Stimulated activated CD8-positive, alpha-beta memory T cell treated with anti-CD3 and anti-CD28 coated beads, Interleukin-15, amount 100 ng/mL, for 48 hours (primary cell): Measurements from ENCODE around the gene PLCB1.
A peak's percentile ranks its signal among the peaks of the same experiment; 100 is the strongest.
"Not testable (repeated sequence)": the region's sequence is repeated elsewhere in the genome, so short reads cannot be mapped to it uniquely, and the experiment has no call there.

Source experiments
- DNase-seq, 2 donors: peaks; one replicate each; pipeline ENCODE4 v3.0.0-alpha.2; 2020; ENCODE audit warnings: low read depth in 2 of 2

Gene PLCB1

DNA sequence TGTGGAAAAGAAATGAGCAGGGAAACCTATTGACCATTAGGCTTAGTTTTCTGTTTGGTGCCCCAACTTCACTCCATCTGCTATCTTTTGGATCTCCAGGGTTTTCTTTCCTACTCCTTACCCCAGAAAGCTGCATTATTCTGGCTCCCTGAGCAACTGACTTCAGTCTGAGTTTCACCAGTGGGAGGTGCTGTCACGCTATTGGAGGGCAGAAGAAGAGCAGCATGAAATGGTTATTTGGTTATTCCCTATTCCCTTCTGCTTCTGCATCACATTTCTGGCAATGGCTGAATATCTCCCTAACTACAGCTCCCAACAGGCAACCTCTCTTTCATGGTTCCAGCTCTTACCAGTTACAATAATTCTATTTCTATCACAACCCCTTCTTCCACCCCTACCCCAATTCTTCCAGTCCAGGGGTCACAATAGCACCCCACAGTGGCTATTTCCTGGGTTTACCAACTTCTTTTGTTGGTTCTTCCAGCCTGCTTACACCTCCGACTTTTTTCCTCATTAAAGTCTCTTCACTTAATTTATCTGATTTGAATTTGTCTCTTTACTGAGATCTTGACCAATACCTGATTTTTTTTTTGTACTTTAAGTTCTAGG lies 311.5 kb downstream of the PLCB1 start:
- DNase-seq = no peak

DNA sequence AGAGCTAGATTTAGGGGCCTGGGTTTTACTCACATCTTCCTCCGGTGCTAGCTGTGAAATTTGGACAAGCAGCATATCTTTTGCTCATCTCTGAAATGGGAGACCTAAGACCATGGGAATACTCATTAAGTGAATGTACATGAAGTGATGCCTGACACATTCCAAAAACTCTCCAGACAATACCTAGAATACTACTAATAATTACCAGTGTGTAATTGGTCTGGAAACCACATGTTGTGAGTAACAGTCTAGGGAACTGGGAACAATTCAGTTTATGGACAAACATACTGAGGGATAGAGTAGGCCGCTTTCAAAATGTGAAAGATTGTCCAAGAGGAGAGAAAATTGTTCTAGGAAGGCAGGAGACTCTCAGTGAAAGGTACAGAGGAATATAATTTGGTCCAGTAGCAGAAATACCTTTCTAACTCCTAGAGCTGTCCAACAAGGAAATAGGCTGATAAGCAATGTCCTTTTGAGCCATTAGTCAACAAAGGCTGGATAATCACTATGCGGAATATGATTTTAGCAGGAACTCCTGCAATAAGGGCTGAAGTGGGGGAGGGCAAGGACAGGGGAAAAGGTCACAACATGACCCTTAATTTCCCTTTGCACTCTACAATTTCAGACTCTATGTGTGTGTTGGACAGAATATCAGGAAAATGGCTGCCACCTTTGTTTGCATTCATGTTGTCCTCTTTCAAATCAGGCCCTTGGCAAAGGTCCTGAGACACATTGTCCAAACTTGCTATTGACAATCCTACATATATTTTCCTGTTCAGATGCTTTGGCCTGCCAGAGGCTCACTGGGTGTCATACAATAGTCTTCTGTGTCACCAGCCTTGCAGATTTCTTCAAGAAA lies 315.4 kb downstream of the PLCB1 start:
- DNase-seq = no peak

DNA sequence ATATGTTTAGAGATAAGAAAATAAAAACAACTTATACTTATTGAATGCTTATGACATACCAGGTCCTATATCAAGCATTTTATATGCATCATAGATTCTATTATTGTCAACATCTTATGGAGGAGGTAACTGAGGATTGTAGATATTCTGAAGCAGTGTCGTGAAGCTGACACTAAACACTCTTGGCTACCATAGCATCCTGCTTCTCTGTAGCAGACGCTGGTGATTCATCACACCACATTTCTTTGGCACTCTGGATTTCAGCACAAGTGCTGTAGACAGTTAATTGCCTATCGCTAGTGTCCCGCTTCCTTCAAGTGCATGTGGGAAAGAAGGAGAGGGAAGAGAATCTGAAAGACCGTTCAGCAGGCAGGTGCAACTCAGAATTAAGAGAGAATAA lies 317.1 kb downstream of the PLCB1 start:
- no peak for DNase-seq

DNA sequence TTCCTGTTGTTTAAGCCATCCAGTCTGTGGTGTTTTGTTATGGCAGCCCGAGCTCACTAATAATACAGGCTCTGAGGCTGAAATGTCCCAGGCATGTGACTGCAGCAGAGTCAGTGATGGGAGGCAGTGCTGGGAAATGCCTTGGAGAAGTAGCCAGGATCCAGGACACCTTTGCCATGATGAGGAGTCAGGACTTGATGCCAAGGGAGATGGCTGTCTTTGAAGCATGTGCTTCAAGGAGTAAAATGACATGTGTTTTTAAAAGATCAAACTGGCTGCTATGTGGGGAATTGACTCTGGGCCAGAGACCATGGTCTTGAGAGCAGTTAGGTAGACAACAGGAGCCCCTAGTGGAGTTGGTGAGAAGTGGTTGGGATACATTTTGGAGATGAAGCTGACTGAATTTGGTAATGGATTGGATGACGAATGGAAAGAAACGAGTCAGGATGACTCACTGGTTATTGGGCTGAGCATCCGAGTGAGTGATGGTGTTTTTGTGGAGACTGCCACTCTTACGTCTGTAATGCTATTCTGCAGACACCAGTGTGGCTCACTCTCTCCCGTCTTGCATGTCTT lies 322.2 kb downstream of the PLCB1 start:
- peak; percentile 0 to 11 for DNase-seq

DNA sequence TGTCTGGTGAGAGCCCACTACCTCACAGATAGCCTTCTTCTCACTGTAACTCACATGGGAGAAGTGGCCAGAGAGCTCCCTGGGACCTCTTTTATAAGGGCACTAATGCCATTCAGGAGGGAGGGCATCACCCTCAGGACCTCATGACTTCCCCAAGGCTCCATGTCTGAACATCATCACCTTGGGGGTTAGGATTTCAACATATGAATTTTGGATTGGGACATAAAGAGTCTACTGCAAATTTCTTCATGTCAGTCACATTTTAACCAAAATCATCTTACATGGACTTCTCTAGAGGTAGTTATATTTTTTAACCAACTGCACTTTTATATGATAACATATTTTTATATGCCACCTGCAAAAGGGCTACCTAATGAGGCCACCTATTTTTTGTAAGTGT lies 324.7 kb downstream of the PLCB1 start:
- DNase-seq = no peak

DNA sequence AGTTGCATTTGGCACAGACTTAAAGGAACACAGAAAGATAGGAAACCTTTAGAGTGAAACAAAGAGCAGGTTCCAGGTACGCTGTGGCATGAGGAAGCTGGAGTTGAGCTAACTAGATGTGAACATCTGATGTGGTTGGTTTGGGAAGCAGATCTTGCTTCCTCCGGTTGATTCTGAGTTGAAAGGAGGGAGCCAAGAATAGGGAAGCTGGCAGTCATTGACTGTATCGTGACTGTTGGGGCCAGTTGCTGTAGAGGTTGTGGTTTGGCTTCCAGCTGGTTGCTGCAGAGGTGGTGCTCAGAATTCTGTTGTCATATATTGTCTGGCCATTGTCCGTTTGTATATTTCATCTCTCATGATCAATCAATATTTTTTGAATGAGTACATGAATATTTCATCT lies 325.9 kb downstream of the PLCB1 start:
- no peak for DNase-seq

DNA sequence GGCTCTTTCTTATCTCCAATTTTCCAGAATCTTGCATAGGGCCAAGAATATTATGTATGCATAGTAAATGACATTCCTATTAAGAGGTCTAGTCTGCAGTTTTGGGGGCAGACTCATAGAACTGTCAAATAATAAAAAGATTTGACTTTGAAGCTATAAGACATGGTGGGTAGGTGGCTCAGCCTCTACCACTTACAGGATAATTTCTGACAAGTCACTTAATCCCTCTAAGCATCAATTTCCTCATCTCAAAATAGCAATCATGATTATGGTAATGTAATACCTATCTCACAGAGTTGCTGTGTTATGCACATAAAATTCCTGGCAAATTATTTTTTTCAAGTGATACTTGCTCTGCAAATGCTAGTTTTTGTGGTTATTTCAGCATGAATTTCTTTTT lies 329.1 kb downstream of the PLCB1 start:
- DNase-seq = no peak

DNA sequence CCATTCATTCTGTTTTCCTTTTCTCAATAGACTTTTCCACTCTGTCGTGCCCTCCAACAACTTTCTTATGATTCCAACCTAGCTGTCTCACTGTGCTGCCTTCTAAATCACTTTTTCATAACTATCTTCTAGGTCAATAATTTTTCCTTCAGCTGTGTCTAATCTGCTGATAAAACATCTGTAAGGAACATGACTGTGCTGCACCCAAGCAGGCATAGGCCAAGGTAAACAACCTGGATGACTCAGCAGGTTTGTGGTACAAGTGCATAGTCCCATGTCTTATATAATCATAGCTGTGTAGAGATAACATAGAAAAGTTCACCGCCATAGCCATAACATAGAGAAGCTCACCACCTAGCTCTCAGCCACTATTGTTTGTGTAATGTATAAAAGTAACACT lies 332.3 kb downstream of the PLCB1 start:
- no peak for DNase-seq

DNA sequence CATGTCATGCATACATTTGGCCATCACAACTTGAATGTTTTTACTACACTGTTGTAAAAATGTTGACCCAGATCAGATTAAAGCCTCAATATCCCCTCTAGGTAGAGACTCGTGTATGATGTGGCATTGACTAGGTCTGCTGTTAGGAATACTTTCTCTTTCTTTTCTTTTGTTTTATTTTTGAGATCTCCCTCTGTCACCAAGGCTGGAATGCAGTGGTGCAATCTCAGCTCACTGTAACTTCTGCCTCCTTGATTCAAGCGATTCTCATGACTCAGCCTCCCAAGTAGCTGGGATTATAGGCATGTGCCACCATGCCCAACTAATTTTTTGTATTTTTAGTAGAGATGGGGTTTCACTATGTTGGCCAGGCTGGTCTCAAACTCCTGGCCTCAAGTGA lies 334.7 kb downstream of the PLCB1 start:
- not testable (repeated sequence) for DNase-seq

DNA sequence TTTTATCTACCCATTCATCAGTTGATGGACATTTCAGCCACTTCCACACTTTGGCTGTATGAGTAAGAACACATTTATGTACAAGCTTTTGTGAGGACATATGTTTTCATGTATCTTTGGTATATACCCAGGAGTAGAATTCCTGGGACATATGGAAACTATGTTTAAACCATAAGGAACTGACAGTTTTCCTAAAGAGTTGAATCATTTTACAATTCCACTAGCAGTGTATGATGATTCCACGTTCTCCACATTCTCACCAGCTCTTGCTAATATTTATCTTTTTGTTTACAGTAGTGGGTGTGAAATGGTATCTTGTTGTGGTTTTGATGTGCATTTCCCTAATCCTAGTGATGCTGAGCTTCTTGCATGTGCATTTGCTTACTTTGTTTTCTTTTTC lies 338.1 kb downstream of the PLCB1 start:
- DNase-seq = no peak

DNA sequence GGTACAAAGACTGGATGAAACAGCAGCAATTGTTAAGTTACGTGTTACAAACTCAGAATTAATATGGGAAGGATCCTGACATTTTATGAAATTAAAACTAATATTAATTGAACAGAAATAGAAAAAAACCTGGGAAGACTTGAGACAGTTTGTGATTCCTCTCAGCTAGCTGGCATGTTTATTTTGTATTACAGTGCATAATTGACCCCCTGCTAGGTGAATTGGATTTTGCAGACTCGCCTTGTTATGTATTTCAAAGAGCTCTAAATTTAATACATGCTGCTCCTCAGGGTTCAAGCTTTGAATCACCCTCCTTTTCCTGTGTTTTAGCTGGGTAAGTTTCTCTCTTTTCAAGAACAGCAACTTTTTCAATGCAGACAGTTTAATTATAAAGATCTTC lies 339.4 kb downstream of the PLCB1 start:
- DNase-seq = no peak

DNA sequence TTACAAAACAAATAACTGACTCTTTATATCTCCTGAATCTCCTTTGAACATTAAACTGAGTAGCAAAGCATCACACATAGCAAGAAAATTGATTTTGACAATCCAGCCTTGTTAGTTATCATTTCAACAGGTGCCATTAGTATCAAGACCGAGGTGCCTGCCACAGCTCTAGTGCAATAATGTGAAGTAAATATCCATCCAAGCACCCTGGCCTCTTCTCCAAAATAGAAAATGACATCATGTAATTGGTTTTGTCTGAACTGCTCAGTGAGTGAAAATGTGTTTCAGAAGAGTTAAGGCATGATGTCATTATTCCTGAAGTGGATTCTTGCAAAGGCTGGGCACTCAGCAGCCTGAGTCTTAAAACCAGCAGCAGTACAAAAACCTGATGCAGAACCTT lies 341.4 kb downstream of the PLCB1 start:
- DNase-seq = no peak

DNA sequence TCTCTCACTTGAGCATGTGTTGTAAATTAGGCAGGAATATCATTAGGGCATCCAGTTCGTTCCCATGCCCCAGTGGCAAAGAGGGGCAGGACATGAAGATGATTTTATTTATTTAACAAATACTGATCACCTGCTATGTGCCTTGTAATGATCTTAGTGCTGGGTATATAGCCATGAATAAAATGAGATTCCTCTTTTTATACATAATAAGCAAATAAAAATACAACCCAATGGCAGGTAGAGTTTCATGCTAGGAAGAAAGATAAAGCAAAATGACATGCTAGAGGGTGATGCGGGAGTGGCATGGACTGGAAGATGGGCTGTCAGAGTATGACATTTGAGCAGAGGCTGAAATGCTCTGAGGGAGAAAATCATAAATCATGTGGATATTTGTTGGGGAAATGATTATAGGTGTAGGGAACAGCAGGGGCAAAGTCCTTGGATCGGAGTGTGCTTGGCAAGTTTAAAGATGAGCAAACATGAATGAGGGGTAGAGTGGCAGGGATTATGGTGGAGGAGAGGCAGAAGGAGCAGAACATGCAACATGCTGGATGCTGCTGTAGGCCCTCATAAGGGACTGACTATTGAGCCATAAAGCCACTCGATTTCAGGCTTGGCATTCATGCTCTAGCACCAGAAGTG lies 342.1 kb downstream of the PLCB1 start:
- no peak for DNase-seq

DNA sequence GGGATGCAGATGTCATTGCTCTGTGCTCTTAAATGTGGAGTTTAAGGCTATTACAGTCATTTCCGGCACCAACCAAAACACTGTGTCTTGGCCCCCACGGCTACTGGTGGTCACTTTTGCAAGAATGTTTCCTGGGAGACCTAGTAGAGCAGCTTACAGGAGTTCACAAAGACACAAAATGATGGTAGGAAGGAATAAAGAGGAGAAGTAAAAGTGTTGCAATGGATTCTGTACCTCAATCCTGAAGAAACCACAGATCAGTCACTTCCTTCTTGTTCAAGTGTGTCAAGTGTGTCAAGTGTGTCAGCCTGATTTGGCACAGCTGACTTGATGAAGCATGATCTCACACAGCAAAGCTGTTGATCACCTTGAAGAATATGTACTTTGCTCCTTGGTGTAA lies 344.0 kb downstream of the PLCB1 start:
- DNase-seq = no peak

DNA sequence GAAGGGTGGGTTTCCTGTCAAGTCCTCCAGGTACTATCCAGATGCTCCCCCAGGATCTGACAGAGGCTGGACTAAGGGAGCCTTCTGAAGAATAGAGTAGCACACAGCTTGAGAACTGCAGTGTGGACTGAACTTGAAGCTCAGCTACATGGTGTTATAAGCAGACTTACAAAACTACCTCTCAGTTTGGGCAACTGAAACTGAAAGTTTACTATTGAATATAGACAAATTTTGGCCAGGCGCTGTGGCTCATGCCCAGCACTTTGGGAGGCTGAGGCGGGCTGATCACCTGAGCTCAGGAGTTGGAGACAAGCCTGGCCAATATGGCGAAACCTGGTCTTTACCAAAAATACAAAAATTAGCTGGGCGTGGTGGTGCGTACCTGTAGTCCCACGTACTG lies 348.5 kb downstream of the PLCB1 start:
- no peak for DNase-seq

DNA sequence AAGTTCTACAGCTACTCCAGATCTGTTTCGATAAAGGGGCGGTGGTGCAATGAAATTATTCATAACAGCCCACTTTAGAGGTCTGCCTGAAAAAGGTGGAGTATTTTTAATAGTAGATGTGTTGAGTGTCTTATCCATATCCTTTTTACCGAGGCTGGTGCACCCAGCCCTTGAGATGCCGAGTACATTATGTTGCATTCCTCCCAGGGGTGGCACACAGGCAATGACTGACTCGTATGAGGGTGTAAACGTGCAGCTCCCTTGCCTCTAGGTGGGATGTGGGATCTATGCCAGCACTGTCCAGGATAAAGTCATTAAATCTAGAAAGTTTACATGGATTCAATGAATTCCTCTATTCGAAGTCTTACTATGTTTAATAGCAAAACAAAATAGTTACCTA lies 355.6 kb downstream of the PLCB1 start:
- no peak for DNase-seq

DNA sequence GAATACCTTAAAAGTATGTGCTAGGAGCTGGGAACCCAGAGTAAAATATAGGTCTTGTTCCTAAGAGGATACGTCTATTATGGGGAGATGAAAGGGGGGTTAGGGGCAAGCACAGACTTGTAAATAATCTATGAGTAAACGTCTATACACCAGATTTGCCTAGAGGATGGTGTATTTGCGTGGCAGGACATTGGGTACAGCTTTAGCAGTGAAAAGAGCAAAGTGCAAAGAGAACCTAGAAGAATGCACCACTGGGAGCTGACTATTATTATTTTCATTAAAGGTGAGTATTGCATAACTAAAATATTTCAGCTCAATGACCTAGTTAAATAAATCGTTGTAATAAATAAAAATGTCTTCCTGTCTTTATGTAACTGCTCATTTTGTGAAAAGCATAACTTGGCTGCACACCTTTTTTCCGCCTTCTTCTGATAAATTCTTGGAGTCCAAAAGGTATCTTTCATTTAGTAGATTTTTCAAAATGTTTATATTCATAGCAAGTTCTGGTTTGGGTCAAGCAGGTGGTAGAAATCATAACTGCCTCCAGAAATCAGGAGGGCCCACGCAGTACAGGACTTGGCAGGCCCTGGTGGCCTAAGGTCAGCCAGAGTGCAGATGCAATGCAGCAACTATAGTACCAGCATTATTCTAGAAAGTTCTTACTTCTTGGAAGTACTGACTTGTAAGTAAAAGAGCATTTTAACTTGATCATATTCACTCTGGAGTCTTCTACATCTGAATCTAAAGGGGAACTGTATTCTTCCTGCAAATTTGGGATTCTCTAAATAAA lies 357.2 kb downstream of the PLCB1 start:
- no peak for DNase-seq

DNA sequence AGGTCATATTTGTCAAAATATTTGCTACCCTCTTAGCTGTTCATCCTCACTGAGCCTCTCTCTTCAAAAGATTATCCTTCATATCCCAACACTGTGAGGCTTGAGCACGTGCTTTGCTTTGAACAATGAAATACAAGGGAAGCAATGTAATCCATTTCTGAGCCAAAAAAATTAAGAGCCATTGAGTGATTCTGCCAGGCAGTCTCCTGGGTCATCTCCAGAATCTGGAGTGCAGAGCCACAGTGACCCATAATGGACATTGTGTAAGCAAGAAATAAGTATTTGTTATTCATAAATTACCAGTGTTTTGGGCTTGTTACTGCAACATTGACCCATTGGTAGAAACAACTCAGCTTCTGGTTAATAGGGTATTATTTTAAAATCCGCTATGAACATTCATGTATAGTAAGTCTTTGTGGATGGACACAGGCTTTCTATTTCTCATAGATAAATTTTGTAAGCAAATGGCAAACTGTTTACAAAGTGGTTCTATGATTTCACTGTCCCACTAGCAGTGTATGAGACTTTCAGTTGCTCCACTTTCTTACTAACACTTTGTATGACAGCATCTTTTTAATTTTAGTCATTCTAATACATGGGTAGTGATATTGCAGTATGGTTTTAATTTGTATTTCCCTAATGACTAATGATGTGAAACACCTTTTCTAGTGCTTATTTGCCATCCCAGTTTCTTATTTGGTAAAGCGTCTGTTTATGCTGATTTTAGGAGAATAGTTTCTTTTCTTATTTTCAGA lies 358.2 kb downstream of the PLCB1 start:
- DNase-seq = no peak

DNA sequence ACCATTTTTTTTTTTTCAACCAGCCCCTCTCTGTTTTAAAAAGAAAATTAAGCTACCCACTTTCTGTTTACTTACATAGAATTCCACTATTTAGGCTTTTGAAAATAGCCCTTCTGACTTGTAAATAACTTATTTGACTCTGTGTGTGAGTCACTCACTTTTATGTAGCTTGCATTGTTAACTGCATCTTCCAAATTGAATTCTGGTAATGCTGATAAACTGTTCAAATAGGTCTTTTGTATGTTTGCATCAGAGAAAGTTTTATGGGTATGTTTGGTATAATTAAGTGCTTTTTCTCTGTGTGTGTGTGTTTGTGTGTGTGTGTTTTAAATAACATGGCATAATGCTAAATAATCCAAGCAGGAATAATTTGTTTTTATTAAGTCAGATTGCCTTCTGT lies 360.1 kb downstream of the PLCB1 start:
- no peak for DNase-seq

DNA sequence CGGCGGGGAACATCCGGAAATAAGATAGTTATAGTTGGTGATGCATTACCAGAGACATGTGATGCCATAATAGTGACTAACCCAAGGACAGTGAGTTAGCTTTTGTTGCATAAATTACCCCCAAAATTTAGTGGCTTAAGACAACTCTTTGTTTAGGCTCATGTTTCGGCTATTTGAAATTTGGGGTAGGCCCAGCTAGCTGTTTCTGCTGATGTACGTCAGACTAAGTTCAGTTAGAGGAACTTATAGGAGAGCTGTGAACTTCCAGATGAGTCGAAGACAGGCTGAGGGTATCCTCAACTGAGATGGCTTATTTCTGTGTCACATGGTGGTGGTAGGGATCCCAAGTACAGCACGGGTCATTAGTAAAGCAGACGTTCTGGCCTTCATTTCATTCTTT lies 366.5 kb downstream of the PLCB1 start:
- no peak for DNase-seq

DNA sequence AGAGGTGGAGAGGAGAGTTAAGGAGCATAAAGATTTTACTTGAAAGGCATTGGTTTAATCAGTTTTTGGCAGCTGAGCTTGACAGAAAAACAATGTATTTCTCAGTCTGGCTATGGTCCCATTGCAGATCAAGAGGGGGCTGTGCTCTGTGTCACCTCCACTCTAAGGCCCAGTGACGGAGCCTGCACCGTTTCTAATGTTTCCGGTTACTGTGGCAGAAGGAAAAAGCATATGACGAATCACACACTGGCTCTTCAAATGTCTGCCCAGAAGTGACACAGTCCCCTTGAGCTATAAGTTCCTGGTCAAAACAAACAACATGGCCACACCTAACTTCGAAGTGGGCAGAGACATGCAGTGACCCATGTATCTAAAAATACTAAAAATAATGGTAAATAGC lies 372.0 kb downstream of the PLCB1 start:
- DNase-seq = no peak
